K562 (cell line): ENCODE results near the gene PPP1R14B. TPM values are rescaled to one million over a fixed set of nuclear protein-coding genes. Genes with fewer than 3 reads are reported as not detected.

ENCODE experiments used
- ATAC-seq: fragments of 200-7000 bp; cut with Tn5 transposase; 3 replicates; pipeline ENCODE4 v1.9.1; 2020; ENCODE audit warnings: moderate library complexity
- BruUV-seq: library from RNA; stranded (reverse); fragments of 400-500 nt; replicated peaks from 2 replicates; lab custom pipeline; 2021; lab: Mats Ljungman, UMichigan
- CTCF ChIA-PET: fragments of 300-600 bp; formaldehyde crosslinking; extraction: SDS; loops from one replicate; lab custom pipeline; 2021; ENCODE audit warnings: low intra/inter-chr PET ratio; lab: Yijun Ruan, JAX
- POLR2A ChIA-PET: fragments of 300-600, 350-650 bp; sonication (Branson Sonifier 250); formaldehyde crosslinking; extraction: SDS; loops from one replicate; lab custom pipeline; 2021; ENCODE audit warnings: antibody characterized with exemption, inconsistent platforms; lab: Yijun Ruan, JAX
- DNase-seq, 4 experiments: peaks; one replicate each; pipeline versions ENCODE4 v3.0.0 to v3.0.0-alpha.2; 2011 to 2018; ENCODE audit warnings: low spot score in 3 of 4, mixed read lengths in 3 of 4; ENCODE audit errors: extremely low read depth in 1 of 4
- FAIRE-seq: peaks from 2 replicates; lab custom pipeline; 2011; peaks lifted over from hg19 to GRCh38; lab: Jason Lieb, UNC
- H2AFZ ChIP-seq: 2 replicates; pipeline ENCODE4 v1.6.0; 2011; ENCODE audit warnings: low read depth, low read length, control low read depth, inconsistent platforms
- H3K27ac ChIP-seq: fragments of 200-600 bp; 3 replicates; pipeline ENCODE4 v1.8.0; 2011; ENCODE audit warnings: low read depth, mild to moderate bottlenecking, control low read depth, inconsistent platforms, low read length, moderate library complexity, mixed read lengths; ENCODE audit errors: extremely low read depth
- H3K27me3 ChIP-seq, 2 experiments: fragments of 300-600 bp in 1 of 2; 2 replicates in 1 of 2; 3 replicates in 1 of 2; pipeline versions ENCODE4 v1.6.0 to v1.8.0; 2011; ENCODE audit warnings: inconsistent platforms in 2 of 2, low read length in 2 of 2, mild to moderate bottlenecking in 1 of 2, mixed read lengths in 1 of 2, moderate library complexity in 1 of 2; ENCODE audit not compliant: control insufficient read depth in 2 of 2, insufficient read depth in 2 of 2
- H3K36me3 ChIP-seq: fragments of 300-600 bp; 3 replicates; pipeline ENCODE4 v1.8.0; 2011; ENCODE audit warnings: mild to moderate bottlenecking, low read length, inconsistent platforms; ENCODE audit not compliant: control insufficient read depth, insufficient read depth
- H3K4me1 ChIP-seq, 2 experiments: fragments of 200-600 bp in 1 of 2; replicated peaks in 1 of 2; 2 replicates in 1 of 2; 3 replicates in 1 of 2; pipeline versions ENCODE4 v1.5.1 to v1.8.0; 2011; ENCODE audit warnings: inconsistent platforms in 2 of 2, low read length in 2 of 2, mild to moderate bottlenecking in 1 of 2, mixed read lengths in 1 of 2, moderate library complexity in 1 of 2; ENCODE audit not compliant: control insufficient read depth in 2 of 2, insufficient read depth in 2 of 2
- H3K4me2 ChIP-seq: 2 replicates; pipeline ENCODE4 v1.6.1; 2011; ENCODE audit warnings: low read length, control low read depth, inconsistent platforms, mixed read lengths; ENCODE audit not compliant: insufficient read depth
- H3K4me3 ChIP-seq: fragments of 200-600 bp; sonication (generic), shearing (Covaris generic); 2 replicates; pipeline ENCODE4 v1.5.1; 2016; ENCODE audit warnings: control low read depth, inconsistent platforms
- H3K79me2 ChIP-seq: fragments of 200-600 bp; 3 replicates; pipeline ENCODE4 v1.8.0; 2011; ENCODE audit warnings: low read length, inconsistent platforms; ENCODE audit not compliant: control insufficient read depth, insufficient read depth
- H3K9ac ChIP-seq, 2 experiments: 2 replicates each; pipeline versions ENCODE4 v1.6.0 to v1.6.1; 2011; ENCODE audit warnings: low read depth in 2 of 2, low read length in 2 of 2, control low read depth in 1 of 2, inconsistent platforms in 1 of 2, mild to moderate bottlenecking in 1 of 2, mixed read lengths in 1 of 2; ENCODE audit not compliant: insufficient read depth in 1 of 2
- H3K9me1 ChIP-seq: one replicate; pipeline ENCODE4 v1.6.0; 2011; ENCODE audit warnings: inconsistent platforms, mild to moderate bottlenecking, low read length, moderate library complexity; ENCODE audit not compliant: control insufficient read depth, insufficient read depth
- H3K9me3 ChIP-seq: replicated peaks from 2 replicates; pipeline ENCODE4 v1.5.1; 2011; ENCODE audit warnings: low read depth, low read length, inconsistent platforms; ENCODE audit not compliant: control insufficient read depth, insufficient read depth
- H4K20me1 ChIP-seq: replicated peaks from 2 replicates; pipeline ENCODE4 v1.6.1; 2011; ENCODE audit warnings: low read length, inconsistent platforms, mixed read lengths; ENCODE audit not compliant: control insufficient read depth, insufficient read depth
- GTF3C2 ChIP-seq: IDR thresholded peaks from 3 replicates; pipeline ENCODE4 v1.6.1; 2011; ENCODE audit warnings: borderline replicate concordance, mild to moderate bottlenecking, moderate library complexity; ENCODE audit not compliant: insufficient read length; ENCODE audit errors: extremely low read depth
- POLR2G ChIP-seq: fragments of 200-400 bp; formaldehyde crosslinking; IDR thresholded peaks from 2 replicates; pipeline ENCODE4 v1.6.1; 2017; ENCODE audit warnings: low read depth, mild to moderate bottlenecking, antibody characterized with exemption, low read length, moderate library complexity
- RBFOX2 ChIP-seq: fragments of 200-400 bp; formaldehyde crosslinking; IDR thresholded peaks from 2 replicates; pipeline ENCODE4 v1.6.1; 2017; ENCODE audit warnings: low read depth, mild to moderate bottlenecking, low read length, moderate library complexity
- TFAM ChIP-seq: fragments of 250-450 bp; sonication (Bioruptor Pico); conservative IDR thresholded peaks from 2 replicates; pipeline ENCODE4 v1.5.0; 2021; ENCODE audit warnings: mild to moderate bottlenecking, moderate library complexity
- ZBTB33 ChIP-seq: sonication (generic); formaldehyde crosslinking; IDR thresholded peaks from 2 replicates; pipeline ENCODE4 v1.8.1; 2023; ENCODE audit warnings: mild to moderate bottlenecking, missing genetic modification reagents
- ZBTB5 ChIP-seq: fragments of 450-650 bp; IDR thresholded peaks from 2 replicates; pipeline ENCODE4 v1.6.1; 2017; ENCODE audit warnings: antibody characterized with exemption
- WGBS: fragments of 100-300 bp; shearing (Covaris generic); methylation state at CpG from one replicate; pipeline ENCODE4 v1.1.6; 2016; ENCODE audit warnings: low coverage, mixed read lengths; ENCODE audit not compliant: insufficient coverage; ENCODE audit errors: missing lambda C conversion rate; 5-methylcytosine and 5-hydroxymethylcytosine counted together
- in situ Hi-C: fragments of 300-500 bp; cut with MboI; formaldehyde crosslinking; loops from 4 replicates; pipeline ENCODE4 v1.15.0; 2018; ENCODE audit warnings: inconsistent platforms, mixed read lengths
- intact Hi-C: fragments of 100-400 bp; cut with micrococcal nuclease; formaldehyde crosslinking; loops from 2 replicates; pipeline ENCODE4 v1.14.2; 2022
- polyA plus RNA-seq, 8 experiments: library from polyadenylated mRNA; depleted of rRNA in 4 of 8; stranded (reverse) in 5 of 8; unstranded in 3 of 8; fragments of >200 nt; fragmentation: Nextera tagmentation in 2 of 8; fragmentation: Illumina TruSeq in 1 of 8; extraction: Ambion mirVana in 2 of 8; extraction: Trizol in 1 of 8; gene quantifications; 2 replicates each; pipeline versions ENCODE4 v1.2.1 to v1.2.3, GENCODE V29; 2011 to 2014; ENCODE audit warnings: inconsistent platforms in 1 of 8, missing spikeins in 1 of 8
- total RNA-seq, 7 experiments: library from RNA; depleted of rRNA in 6 of 7; stranded (reverse); fragments of >200 nt in 6 of 7; fragmentation: Illumina TruSeq in 2 of 7; extraction: Trizol in 2 of 7; gene quantifications; 2 replicates each; pipeline versions ENCODE4 v1.2.1 to v1.2.3, GENCODE V29; 2011 to 2021; ENCODE audit warnings: low replicate concordance in 1 of 7

PPP1R14B gene
- total and polyA plus RNA-seq, 9 of the 15 experiments (the other 6 are each of a cell fraction or from before 2014, with no cell fraction given), result 7.7 to 566 (median 212) TPM

- no peak for TF ChIP-seq GTF3C2
- TF ChIP-seq TFAM (CRISPR knock-in tag), result no peak
These were observed 24.1 kb downstream of the PPP1R14B start (continued) for GRCh38 chr11:64222651-64223000.

GRCh38 chr11:64220798-64221197 is 25.9 kb downstream of the PPP1R14B start:
- H2AFZ ChIP-seq, result no peak overlapping the region
- peaks cover 75% of the 10 kb centered on the region for H3K36me3 ChIP-seq
- no peak for FAIRE-seq
- ChIA-PET CTCF (no interaction called here), POLR2A (interaction anchor here (7.0 kb wide), 1 partner anchor 14 kb away, joined by 57 read pairs; the partner anchor contains the start of gene FERMT3)
- 96% methylated on average over 13 of the region's 14 CpGs for WGBS
- no peak for ATAC-seq
- H3K4me3 ChIP-seq, result no peak overlapping the region
- no peaks in the 10 kb centered on the region for H3K27me3 ChIP-seq
- H3K4me2 ChIP-seq, result no peak overlapping the region
- H3K79me2 ChIP-seq, result peaks cover 10% of the 10 kb centered on the region
- peak overlapping the region in 1 of 2 experiments; percentile 35; a peak in 1 of 4 replicates for H3K9ac ChIP-seq
- no peaks in the 10 kb centered on the region for H3K9me3 ChIP-seq
- H4K20me1 ChIP-seq, result no peaks in the 10 kb centered on the region
- intact Hi-C loops, result no loop called here
- BruUV-seq, result no TSS peak
- no peak for DNase-seq
- H3K27ac ChIP-seq, result no peak overlapping the region
- 0 out of 2 replicates have a peak, but pooled peaks have one; percentile 26 for TF ChIP-seq ZBTB33 (CRISPR knock-in tag)
- no peak for TF ChIP-seq ZBTB5
- peak; percentile 65 for TF ChIP-seq POLR2G
- TF ChIP-seq RBFOX2, result peak; percentile 64
- in situ Hi-C loops, result no loop called here
- peaks cover 5% of the 10 kb centered on the region for H3K9me1 ChIP-seq
- peaks cover 0 to 43% of the 10 kb centered on the region in 2 experiments; a peak in 3 of 5 replicates for H3K4me1 ChIP-seq
